Muscle layer of duodenum (tissue), 2 donors: ENCODE data around the gene MAU2.

Source experiments
- H3K27ac ChIP-seq: one replicate; pipeline ENCODE4 v1.7.0; 2013; ENCODE audit warnings: mild to moderate bottlenecking, low read length
- H3K27me3 ChIP-seq: one replicate; pipeline ENCODE4 v1.7.0; 2013; ENCODE audit warnings: low read depth, mild to moderate bottlenecking, control low read depth, low read length
- H3K36me3 ChIP-seq, 2 donors: one replicate each; pipeline ENCODE4 v1.7.0; 2013; ENCODE audit warnings: low read length in 2 of 2, control low read depth in 1 of 2, mild to moderate bottlenecking in 1 of 2; ENCODE audit not compliant: insufficient read depth in 2 of 2, control insufficient read depth in 1 of 2
- H3K4me1 ChIP-seq, 2 donors: one replicate each; pipeline ENCODE4 v1.7.0; 2013; ENCODE audit warnings: low read length in 2 of 2, mild to moderate bottlenecking in 2 of 2, control low read depth in 1 of 2, moderate library complexity in 1 of 2; ENCODE audit not compliant: insufficient read depth in 2 of 2, control insufficient read depth in 1 of 2
- H3K4me3 ChIP-seq, 2 donors: one replicate each; pipeline ENCODE4 v1.7.0; 2013; ENCODE audit warnings: low read length in 2 of 2, low read depth in 1 of 2, mild to moderate bottlenecking in 1 of 2
- H3K9me3 ChIP-seq, 2 donors: one replicate each; pipeline ENCODE4 v1.7.0; 2013; ENCODE audit warnings: low read length in 2 of 2, control low read depth in 1 of 2, mild to moderate bottlenecking in 1 of 2; ENCODE audit not compliant: control insufficient read depth in 1 of 2
- donor health status: healthy.

MAU2 gene

GRCh38 chr19:19320361-19321140, at the start of gene MAU2, which contains the start of gene SUGP1:
Gene MAU2, plus strand, starts transcription at chr19:19320829. Its CDS starts 31 bp downstream, at chr19:19320860.
Gene SUGP1, minus strand, starts transcription at chr19:19320509. Its CDS starts 13 bp downstream, at chr19:19320496.
- Histone ChIP-seq H3K4me3 (peak within 1 kb of the TSS; percentile 97 to 98), H3K9me3 (no peaks in the 10 kb centered on the region), H3K4me1 (peaks cover 6 to 40% of the 10 kb centered on the region in 2 donors), H3K27ac (peak within 1 kb of the TSS; percentile 93), H3K27me3 (no peaks in the 10 kb centered on the region), H3K36me3 (peaks cover 15 to 24% of the 10 kb centered on the region in 2 donors)

GRCh38 chr19:19271828-19272599, 48.6 kb upstream of the MAU2 start:
- Histone ChIP-seq H3K27ac (no peak overlapping the region), H3K4me1 (peaks cover 0 to 5% of the 10 kb centered on the region in 2 donors), H3K36me3 (peaks cover 4 to 21% of the 10 kb centered on the region in 2 donors), H3K9me3 (no peaks in the 10 kb centered on the region), H3K4me3 (peak overlapping the region in 1 of 2 donors; percentile 24), H3K27me3 (no peaks in the 10 kb centered on the region)

- H3K4me1 ChIP-seq, result peaks cover 0 to 5% of the 10 kb centered on the region in 2 donors
- peaks cover 16 to 42% of the 10 kb centered on the region in 2 donors for H3K36me3 ChIP-seq
- H3K27ac ChIP-seq, result no peak overlapping the region
These were observed 46.5 kb upstream of the MAU2 start for GRCh38 chr19:19274146-19274545.

GRCh38 chr19:19274716-19275565, 45.7 kb upstream of the MAU2 start:
- Histone ChIP-seq H3K27me3 (no peaks in the 10 kb centered on the region), H3K9me3 (no peaks in the 10 kb centered on the region), H3K27ac (no peak overlapping the region), H3K4me3 (no peak overlapping the region), H3K36me3 (peaks cover 20 to 50% of the 10 kb centered on the region in 2 donors), H3K4me1 (peaks cover 0 to 5% of the 10 kb centered on the region in 2 donors)

More at GRCh38 chr19:19274146-19274545, 46.5 kb upstream of the MAU2 start:
- Histone ChIP-seq H3K27me3 (no peaks in the 10 kb centered on the region), H3K9me3 (no peaks in the 10 kb centered on the region), H3K4me3 (no peak overlapping the region)

GRCh38 chr19:19276386-19276785, 44.2 kb upstream of the MAU2 start:
- Histone ChIP-seq H3K9me3 (no peaks in the 10 kb centered on the region), H3K27me3 (no peaks in the 10 kb centered on the region), H3K36me3 (peaks cover 30 to 64% of the 10 kb centered on the region in 2 donors), H3K4me1 (peaks cover 0 to 5% of the 10 kb centered on the region in 2 donors), H3K4me3 (no peak overlapping the region), H3K27ac (no peak overlapping the region)

GRCh38 chr19:19276851-19277250, 43.8 kb upstream of the MAU2 start:
- Histone ChIP-seq H3K36me3 (peaks cover 30 to 69% of the 10 kb centered on the region in 2 donors), H3K4me1 (peaks cover 0 to 5% of the 10 kb centered on the region in 2 donors), H3K27me3 (no peaks in the 10 kb centered on the region), H3K4me3 (no peak overlapping the region), H3K27ac (no peak overlapping the region), H3K9me3 (no peaks in the 10 kb centered on the region)

GRCh38 chr19:19278315-19278714, 42.3 kb upstream of the MAU2 start:
- Histone ChIP-seq H3K27me3 (no peaks in the 10 kb centered on the region), H3K4me1 (peaks cover 0 to 2% of the 10 kb centered on the region in 2 donors), H3K4me3 (no peak overlapping the region), H3K9me3 (no peaks in the 10 kb centered on the region), H3K27ac (no peak overlapping the region), H3K36me3 (peaks cover 30 to 84% of the 10 kb centered on the region in 2 donors)

GRCh38 chr19:19279062-19279612, 41.5 kb upstream of the MAU2 start:
- H3K27ac ChIP-seq, result no peak overlapping the region
- H3K27me3 ChIP-seq, result no peaks in the 10 kb centered on the region
- no peak overlapping the region for H3K4me3 ChIP-seq
- no peaks in the 10 kb centered on the region for H3K4me1 ChIP-seq
- no peaks in the 10 kb centered on the region for H3K9me3 ChIP-seq
- H3K36me3 ChIP-seq, result peaks cover 34 to 92% of the 10 kb centered on the region in 2 donors

- Histone ChIP-seq H3K4me1 (no peaks in the 10 kb centered on the region), H3K9me3 (no peaks in the 10 kb centered on the region), H3K27me3 (no peaks in the 10 kb centered on the region), H3K27ac (no peak overlapping the region), H3K36me3 (peaks cover 39 to 98% of the 10 kb centered on the region in 2 donors), H3K4me3 (no peak overlapping the region)
These were observed 40.8 kb upstream of the MAU2 start for GRCh38 chr19:19279853-19280252.

- Histone ChIP-seq H3K9me3 (no peaks in the 10 kb centered on the region), H3K36me3 (peaks cover 39 to 97% of the 10 kb centered on the region in 2 donors), H3K27ac (no peak overlapping the region), H3K4me1 (no peaks in the 10 kb centered on the region), H3K4me3 (no peak overlapping the region), H3K27me3 (no peaks in the 10 kb centered on the region)
These were observed 40.1 kb upstream of the MAU2 start for GRCh38 chr19:19280561-19280960.
